K562 (cell line): Measurements from ENCODE around the gene DYNC2H1.

Experiments
- MLX ChIP-seq, 2 experiments: fragments of 450-650 bp in 1 of 2; sonication (generic) in 1 of 2; formaldehyde crosslinking; conservative IDR thresholded peaks; 2 replicates each; pipeline versions ENCODE4 v1.4.0 to v1.8.1; 2020 to 2022; ENCODE audit warnings: mild to moderate bottlenecking in 1 of 2, missing genetic modification reagents in 1 of 2
- RAD21 ChIP-seq, 2 experiments: fragments of 250-450 bp in 1 of 2; fragments of 450-650 bp in 1 of 2; sonication (Bioruptor Pico) in 1 of 2; formaldehyde crosslinking in 1 of 2; IDR thresholded peaks in 1 of 2; conservative IDR thresholded peaks in 1 of 2; 2 replicates each; pipeline versions ENCODE4 v1.4.0 to v1.8.0; 2020 to 2022; ENCODE audit warnings: mild to moderate bottlenecking in 2 of 2, moderate library complexity in 1 of 2

GRCh38 chr11:103114836-103115235 is 5.6 kb downstream of the DYNC2H1 start:
- TF ChIP-seq RAD21 (CRISPR knock-in tag; conservative IDR thresholded peaks at IDR 0.05 in 1 of 2, IDR thresholded peaks at IDR 0.05 in 1 of 2) (no peak), MLX (CRISPR knock-in tag; conservative IDR thresholded peaks at IDR 0.05) (no peak)
